Measurements from ENCODE around the gene TDRD15. TPM values are rescaled to one million over a fixed set of nuclear protein-coding genes. Genes with fewer than 3 reads are reported as not detected.

The TDRD15 gene
- total RNA-seq, 1 experiment from 2014 or later = not detected

DNA sequence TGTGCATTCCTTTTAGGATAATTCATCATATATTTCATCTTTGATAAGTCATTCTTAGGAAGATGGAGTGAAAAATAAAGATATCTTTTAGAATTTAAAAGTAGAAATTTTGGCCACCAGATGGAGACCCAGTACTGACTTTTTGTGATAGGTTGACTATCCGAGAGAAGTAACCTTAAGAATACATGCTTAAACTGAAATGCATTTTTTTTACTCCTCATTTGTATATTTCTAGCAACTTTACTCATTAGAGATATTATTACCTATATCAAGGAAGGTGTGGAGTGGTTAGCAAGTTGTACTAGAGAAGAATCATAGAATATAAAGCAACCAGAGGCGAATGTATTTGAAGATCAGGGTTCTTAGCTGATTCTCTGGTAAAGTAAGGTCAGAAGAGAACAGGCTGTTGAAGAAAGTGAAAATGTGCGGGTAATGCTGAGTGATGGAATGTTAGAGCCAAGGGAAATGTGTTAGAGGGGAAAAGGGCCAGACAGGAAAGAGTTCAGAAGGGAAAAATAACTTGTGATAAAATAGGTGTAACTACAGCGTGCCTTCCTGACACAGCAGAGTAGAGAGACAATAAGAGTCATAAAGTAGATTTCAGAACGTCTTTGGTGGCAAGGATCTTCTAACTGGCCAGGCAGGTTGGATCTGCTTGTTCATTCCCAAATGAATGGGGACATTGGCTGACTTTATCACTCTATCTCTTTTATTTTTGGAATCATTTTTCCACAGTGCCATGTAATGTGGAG, 52.3 kb downstream of the TDRD15 start:
- Mint-ChIP-seq H3K4me3 (ENCODE audit: unreplicated experiment) (peak overlapping the region; percentile 6), H3K9me3 (ENCODE audit: unreplicated experiment) (peaks cover 12% of the 10 kb centered on the region), H3K4me1 (ENCODE audit: low read depth, unreplicated experiment) (peaks cover 15% of the 10 kb centered on the region), H3K36me3 (ENCODE audit: insufficient read depth, unreplicated experiment) (no peaks in the 10 kb centered on the region), H3K27me3 (ENCODE audit: insufficient read depth, unreplicated experiment) (no peaks in the 10 kb centered on the region), H3K27ac (ENCODE audit: unreplicated experiment) (no peak overlapping the region)
- intact Hi-C loops (cut with micrococcal nuclease; ENCODE audit: unreplicated experiment) = loop anchor here (1.0 to 10.0 kb wide), 7 partner anchors 49 to 449 kb away; no protein-coding TSS in a partner anchor
- BruUV-seq (replicated peaks) = no TSS peak
- TF ChIP-seq, protein P1, sequence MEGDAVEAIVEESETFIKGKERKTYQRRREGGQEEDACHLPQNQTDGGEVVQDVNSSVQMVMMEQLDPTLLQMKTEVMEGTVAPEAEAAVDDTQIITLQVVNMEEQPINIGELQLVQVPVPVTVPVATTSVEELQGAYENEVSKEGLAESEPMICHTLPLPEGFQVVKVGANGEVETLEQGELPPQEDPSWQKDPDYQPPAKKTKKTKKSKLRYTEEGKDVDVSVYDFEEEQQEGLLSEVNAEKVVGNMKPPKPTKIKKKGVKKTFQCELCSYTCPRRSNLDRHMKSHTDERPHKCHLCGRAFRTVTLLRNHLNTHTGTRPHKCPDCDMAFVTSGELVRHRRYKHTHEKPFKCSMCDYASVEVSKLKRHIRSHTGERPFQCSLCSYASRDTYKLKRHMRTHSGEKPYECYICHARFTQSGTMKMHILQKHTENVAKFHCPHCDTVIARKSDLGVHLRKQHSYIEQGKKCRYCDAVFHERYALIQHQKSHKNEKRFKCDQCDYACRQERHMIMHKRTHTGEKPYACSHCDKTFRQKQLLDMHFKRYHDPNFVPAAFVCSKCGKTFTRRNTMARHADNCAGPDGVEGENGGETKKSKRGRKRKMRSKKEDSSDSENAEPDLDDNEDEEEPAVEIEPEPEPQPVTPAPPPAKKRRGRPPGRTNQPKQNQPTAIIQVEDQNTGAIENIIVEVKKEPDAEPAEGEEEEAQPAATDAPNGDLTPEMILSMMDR (IDR thresholded peaks at IDR 0.05; ENCODE audit: insufficient read depth in 1 of 2, low read depth in 1 of 2, low read length in 1 of 2, severe bottlenecking in 1 of 2, unreplicated experiment in 1 of 2) = peak; percentile 12 to 66
- H3K9me3 ChIP-seq = no peaks in the 10 kb centered on the region
- no peak overlapping the region for H3K4me3 ChIP-seq (ENCODE audit: low read depth, low read length)
- CTCF ChIA-PET = interaction anchor here (0.7 to 1.8 kb wide), 3 partner anchors 140 to 219 kb away, joined by 3 to 21 read pairs (median 5); no protein-coding TSS in a partner anchor
- H3K4me1 ChIP-seq = peaks cover 8% of the 10 kb centered on the region
- no peaks in the 10 kb centered on the region for H3K27me3 ChIP-seq (replicated peaks; ENCODE audit: control insufficient read depth, insufficient read depth, low read length)
- no peaks in the 10 kb centered on the region for H3K36me3 ChIP-seq (ENCODE audit: control insufficient read depth, insufficient read depth, low read length)
- POLR2A ChIA-PET = no interaction called here
- DNase-seq = peak in 1 of 2 experiments; percentile 25

DNA sequence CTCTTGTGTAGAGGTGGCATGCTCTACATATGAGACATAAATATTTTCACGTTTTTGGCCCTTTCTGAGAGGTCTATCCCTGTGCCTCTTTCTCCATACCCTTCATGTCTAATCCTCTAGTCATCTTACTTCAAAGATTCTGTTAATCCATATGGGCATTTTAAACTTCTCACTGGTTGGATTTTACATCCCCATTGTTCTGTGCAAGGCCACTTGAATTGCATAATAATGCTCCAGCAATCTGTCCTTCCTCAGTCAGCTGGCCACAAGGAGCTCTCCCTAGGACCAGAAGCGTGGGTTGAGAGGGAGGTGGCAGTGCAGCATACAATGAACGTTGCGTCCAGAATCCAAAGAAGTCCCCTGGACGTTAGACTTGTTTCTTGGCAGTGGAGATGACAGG, 58.2 kb downstream of the TDRD15 start:
- no peaks in the 10 kb centered on the region for H3K4me1 Mint-ChIP-seq (ENCODE audit: low read depth, unreplicated experiment)
- intact Hi-C loops (cut with micrococcal nuclease; ENCODE audit: unreplicated experiment) = no loop called here
- no peak for DNase-seq
- no peaks in the 10 kb centered on the region for H3K9me3 Mint-ChIP-seq (ENCODE audit: unreplicated experiment)
- no TSS peak for BruUV-seq (replicated peaks)
- H3K36me3 Mint-ChIP-seq (ENCODE audit: insufficient read depth, unreplicated experiment) = no peaks in the 10 kb centered on the region
- Histone ChIP-seq H3K36me3 (ENCODE audit: control insufficient read depth, insufficient read depth, low read length) (no peaks in the 10 kb centered on the region), H3K27me3 (replicated peaks; ENCODE audit: control insufficient read depth, insufficient read depth, low read length) (no peaks in the 10 kb centered on the region), H3K9me3 (no peaks in the 10 kb centered on the region), H3K4me3 (ENCODE audit: low read depth, low read length) (no peak overlapping the region), H3K4me1 (peaks cover 6% of the 10 kb centered on the region; the same call in 1 of the 2 replicates)
- ChIA-PET CTCF (no interaction called here), POLR2A (no interaction called here)
- TF ChIP-seq, protein P1 (IDR thresholded peaks at IDR 0.05; ENCODE audit: insufficient read depth in 1 of 2, low read depth in 1 of 2, low read length in 1 of 2, severe bottlenecking in 1 of 2, unreplicated experiment in 1 of 2) = no peak
- H3K27me3 Mint-ChIP-seq (ENCODE audit: insufficient read depth, unreplicated experiment) = no peaks in the 10 kb centered on the region
- no peak overlapping the region for H3K27ac Mint-ChIP-seq (ENCODE audit: unreplicated experiment)
- H3K4me3 Mint-ChIP-seq (ENCODE audit: unreplicated experiment) = no peak overlapping the region

DNA sequence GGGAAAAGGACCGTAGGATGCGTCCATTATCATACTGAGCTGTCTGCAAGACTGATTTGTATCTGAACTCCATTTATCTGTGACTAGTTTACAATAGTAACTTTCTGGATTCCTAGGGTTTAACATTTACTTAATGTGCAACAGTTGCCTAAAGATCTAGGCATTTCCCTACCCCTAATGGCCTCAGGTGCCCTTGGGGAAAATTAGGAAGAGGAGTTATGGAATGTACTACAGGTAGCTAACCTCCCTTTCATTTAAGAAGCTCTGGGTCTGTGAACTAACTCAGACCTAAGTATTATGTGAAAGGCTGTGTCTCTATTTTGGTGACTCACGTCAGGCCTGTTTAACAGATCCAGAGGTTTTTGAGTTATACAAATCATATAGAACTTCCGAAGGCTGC, 59.5 kb downstream of the TDRD15 start:
- H3K9me3 ChIP-seq = no peaks in the 10 kb centered on the region
- intact Hi-C loops (cut with micrococcal nuclease; ENCODE audit: unreplicated experiment) = no loop called here
- H3K27ac Mint-ChIP-seq (ENCODE audit: unreplicated experiment) = no peak overlapping the region
- no peaks in the 10 kb centered on the region for H3K27me3 Mint-ChIP-seq (ENCODE audit: insufficient read depth, unreplicated experiment)
- no peak overlapping the region for H3K4me3 Mint-ChIP-seq (ENCODE audit: unreplicated experiment)
- TF ChIP-seq, protein P1 (IDR thresholded peaks at IDR 0.05; ENCODE audit: insufficient read depth in 1 of 2, low read depth in 1 of 2, low read length in 1 of 2, severe bottlenecking in 1 of 2, unreplicated experiment in 1 of 2) = no peak
- CTCF ChIA-PET = no interaction called here
- no peaks in the 10 kb centered on the region for H3K36me3 Mint-ChIP-seq (ENCODE audit: insufficient read depth, unreplicated experiment)
- no peaks in the 10 kb centered on the region for H3K36me3 ChIP-seq (ENCODE audit: control insufficient read depth, insufficient read depth, low read length)
- peaks cover 3% of the 10 kb centered on the region; the same call in 1 of the 2 replicates for H3K4me1 ChIP-seq
- no peaks in the 10 kb centered on the region for H3K27me3 ChIP-seq (replicated peaks; ENCODE audit: control insufficient read depth, insufficient read depth, low read length)
- H3K4me1 Mint-ChIP-seq (ENCODE audit: low read depth, unreplicated experiment) = no peaks in the 10 kb centered on the region
- DNase-seq = no peak
- no TSS peak for BruUV-seq (replicated peaks)
- POLR2A ChIA-PET = no interaction called here
- no peaks in the 10 kb centered on the region for H3K9me3 Mint-ChIP-seq (ENCODE audit: unreplicated experiment)
- no peak overlapping the region for H3K4me3 ChIP-seq (ENCODE audit: low read depth, low read length)

All from Caco-2 (cell line).